Adrenal gland (tissue), 12 donors: ENCODE results near the gene MAP4K1. TPM values are rescaled to one million over a fixed set of nuclear protein-coding genes. Genes with fewer than 3 reads are reported as not detected.

Experiments
- DNase-seq, 7 donors: peaks; one replicate each; pipeline ENCODE4 v3.0.0-alpha.2; 2019 to 2020
- H3K27ac ChIP-seq, 5 donors: fragments of 200-600 bp; sonication (generic) in 4 of 5; 1 replicate in 3 of 5; 2 replicates in 2 of 5; pipeline versions ENCODE4 v1.5.1 to v1.8.0; 2016 to 2020; ENCODE audit warnings: mild to moderate bottlenecking in 1 of 5
- H3K27me3 ChIP-seq: fragments of 200-600 bp; 2 replicates; pipeline ENCODE4 v1.8.0; 2021
- H3K36me3 ChIP-seq, 2 donors: fragments of 200-600 bp; replicated peaks in 1 of 2; 1 replicate in 1 of 2; 2 replicates in 1 of 2; pipeline versions ENCODE4 v1.5.1 to v1.8.0; 2018 to 2022
- H3K4me1 ChIP-seq, 2 donors: fragments of 200-600 bp; replicated peaks in 1 of 2; 1 replicate in 1 of 2; 2 replicates in 1 of 2; pipeline versions ENCODE4 v1.5.1 to v1.8.0; 2018 to 2021
- H3K4me3 ChIP-seq, 4 donors: fragments of 200-600 bp; sonication (generic) in 3 of 4; one replicate each; pipeline ENCODE4 v1.5.1; 2016 to 2018
- H3K9me3 ChIP-seq, 3 donors: fragments of 200-600 bp; sonication (generic) in 1 of 3; replicated peaks in 1 of 3; 1 replicate in 2 of 3; 2 replicates in 1 of 3; pipeline versions ENCODE4 v1.5.1 to v1.8.0; 2016 to 2021
- CTCF ChIP-seq, 6 experiments: fragments of 450-650 bp in 4 of 6; fragments of 200-600 bp in 2 of 6; sonication (generic) in 1 of 6; IDR thresholded peaks; 1 replicate in 5 of 6; 2 replicates in 1 of 6; pipeline versions ENCODE4 v1.5.1 to v1.8.0; 2016 to 2021; ENCODE audit warnings: antibody characterized with exemption in 6 of 6, mild to moderate bottlenecking in 2 of 6, moderate library complexity in 1 of 6
- POLR2A ChIP-seq, 2 donors: fragments of 450-650 bp; IDR thresholded peaks; one replicate each; pipeline ENCODE4 v1.6.1; 2017; ENCODE audit warnings: antibody characterized with exemption in 2 of 2, mild to moderate bottlenecking in 2 of 2, moderate library complexity in 1 of 2
- WGBS, 4 donors: extraction: QIAGEN DNeasy Blood & Tissue Kit in 2 of 4; methylation state at CpG; one replicate each; pipeline versions ENCODE4 v1.1.5 to v1.1.7; 2013 to 2017; 5-methylcytosine and 5-hydroxymethylcytosine counted together
- intact Hi-C, 2 donors: fragments of 100-400 bp; cut with DNase I; formaldehyde crosslinking; loops; one replicate each; pipeline versions ENCODE4 v1.14.1 to v1.15.0; 2022 to 2023
- polyA plus RNA-seq, 3 donors: library from polyadenylated mRNA; stranded (reverse); fragments of 200-250 nt in 2 of 3; fragments of 350-450 nt in 1 of 3; fragmentation: Illumina TruSeq in 1 of 3; extraction: RNeasy Lipid Tissue Mini Kit (QIAGEN cat#74804) in 1 of 3; gene quantifications; one replicate each; pipeline ENCODE4 v1.2.3, GENCODE V29; 2013 to 2014
- total RNA-seq, 9 donors: library from RNA; depleted of rRNA in 4 of 9; stranded (reverse); fragments of >200 nt in 4 of 9; fragments of 120-200 nt in 1 of 9; fragmentation: NEBNext Ultra II Directional in 1 of 9; extraction: Animal tissue kit (Norgen Biotek cat#: 25700) in 1 of 9; gene quantifications; one replicate each; pipeline versions ENCODE4 v1.1.0 to v1.2.4, GENCODE V29; 2013 to 2023
- donor health status: healthy with polysubstance abuse.
- donor health status: Bipolar disorder and iron deficiency.
- donor health status: DM: yes; HTN: yes; CAD: no.
- donor health status: DM: no; HTN: no; CAD: no.
- donor health status: DM: no; HTN: no; CAD: no.
- donor health status: DM: yes; HTN: yes; CAD: no.

MAP4K1 gene
- total and polyA plus RNA-seq, 12 donors, result 1.1 to 12.5 (median 4.1) TPM

DNA sequence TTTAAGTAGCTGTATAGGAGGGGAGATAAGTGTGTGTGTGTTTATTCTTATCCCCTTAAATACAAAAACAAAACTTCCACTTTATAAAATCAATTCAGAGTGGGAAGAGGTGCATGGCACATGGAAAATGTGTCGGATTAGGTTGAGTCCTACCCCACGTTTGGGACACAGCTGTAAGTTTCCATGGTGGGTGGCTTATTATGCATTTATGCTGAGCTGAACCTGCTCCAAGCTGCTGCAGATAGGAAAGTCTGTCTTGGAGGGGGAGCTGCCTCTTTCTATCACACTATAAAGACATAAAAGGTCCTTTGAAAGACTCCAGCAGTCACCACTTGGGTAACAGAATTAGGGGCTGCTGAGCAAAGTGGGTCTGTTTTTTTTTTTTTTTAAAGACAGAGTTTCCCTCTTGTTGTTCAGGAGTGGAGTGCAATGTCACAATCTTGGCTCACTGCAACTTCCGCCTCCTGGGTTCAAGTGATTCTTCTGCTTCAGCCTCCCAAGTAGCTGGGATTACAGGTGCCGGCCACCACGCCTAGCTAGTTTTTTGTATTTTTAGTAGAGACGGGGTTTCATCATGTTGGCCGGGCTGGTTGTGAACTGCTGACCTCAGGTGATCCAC lies 44.9 kb upstream of the MAP4K1 start:
- Histone ChIP-seq H3K27ac (peak overlapping the region; percentile 78 to 99 (median 95)), H3K36me3 (no peaks in the 10 kb centered on the region), H3K4me1 (peaks cover 91 to 100% of the 10 kb centered on the region in 2 donors), H3K27me3 (no peaks in the 10 kb centered on the region), H3K9me3 (no peaks in the 10 kb centered on the region), H3K4me3 (no peak overlapping the region)
- intact Hi-C loops, result no loop called here
- WGBS, 4 donors, result 54 to 63% (median 56%) methylated on average over 7 of the region's 7 CpGs
- DNase-seq, result no peak
- no peak for TF ChIP-seq CTCF (IDR thresholded peaks at IDR 0.05)
- no peak for TF ChIP-seq POLR2A (IDR thresholded peaks at IDR 0.05)

- Histone ChIP-seq H3K27ac (peak overlapping the region; percentile 78 to 99 (median 95)), H3K9me3 (no peaks in the 10 kb centered on the region), H3K4me3 (no peak overlapping the region), H3K4me1 (peaks cover 91 to 100% of the 10 kb centered on the region in 2 donors), H3K36me3 (no peaks in the 10 kb centered on the region), H3K27me3 (no peaks in the 10 kb centered on the region)
- DNase-seq, result no peak
- 0 to 31% (median 15%) methylated on average over 1 of the region's 1 CpG for WGBS, 4 donors
- intact Hi-C loops, result no loop called here
- TF ChIP-seq CTCF (IDR thresholded peaks at IDR 0.05) (no peak), POLR2A (IDR thresholded peaks at IDR 0.05) (no peak)
These were observed 44.2 kb upstream of the MAP4K1 start for GRCh38 chr19:38661996-38662395.

GRCh38 chr19:38661136-38661535 lies 43.4 kb upstream of the MAP4K1 start:
- WGBS, 4 donors, result 55 to 87% (median 57%) methylated on average over 6 to 7 of the region's 7 CpGs
- H3K27ac ChIP-seq, result peak overlapping the region in 4 of 5 donors; percentile 95 to 99 (median 96)

GRCh38 chr19:38660724-38661123 lies 43.0 kb upstream of the MAP4K1 start:
- Histone ChIP-seq H3K27ac (peak overlapping the region in 4 of 5 donors; percentile 95 to 99 (median 96)), H3K27me3 (no peaks in the 10 kb centered on the region), H3K9me3 (no peaks in the 10 kb centered on the region), H3K4me1 (peaks cover 91 to 100% of the 10 kb centered on the region in 2 donors), H3K4me3 (no peak overlapping the region), H3K36me3 (no peaks in the 10 kb centered on the region)
- TF ChIP-seq CTCF (IDR thresholded peaks at IDR 0.05) (no peak), POLR2A (IDR thresholded peaks at IDR 0.05) (no peak)
- intact Hi-C loops, result no loop called here
- WGBS, 4 donors, result 86 to 89% (median 87%) methylated on average over 9 of the region's 9 CpGs
- DNase-seq, result no peak

More at GRCh38 chr19:38661136-38661535, 43.4 kb upstream of the MAP4K1 start:
- intact Hi-C loops, result no loop called here
- TF ChIP-seq CTCF (IDR thresholded peaks at IDR 0.05), result no peak
- H3K4me3 ChIP-seq, result no peak overlapping the region
- no peaks in the 10 kb centered on the region for H3K9me3 ChIP-seq
- no peaks in the 10 kb centered on the region for H3K27me3 ChIP-seq
- H3K4me1 ChIP-seq, result peaks cover 91 to 100% of the 10 kb centered on the region in 2 donors
- no peak for DNase-seq
- H3K36me3 ChIP-seq, result no peaks in the 10 kb centered on the region
